Nephron (organoid): ENCODE data around the gene PACS2.

ENCODE experiments used
- H3K27ac Mint-ChIP-seq, 3 experiments: 2 replicates each; pipeline ENCODE4 v1.8.0; 2020; ENCODE audit warnings: mixed read lengths in 3 of 3, mild to moderate bottlenecking in 2 of 3, moderate library complexity in 1 of 3
- H3K27me3 Mint-ChIP-seq: 2 replicates; pipeline ENCODE4 v1.8.0; 2021; ENCODE audit warnings: low read depth, mild to moderate bottlenecking, moderate library complexity, mixed read lengths
- H3K36me3 Mint-ChIP-seq: 2 replicates; pipeline ENCODE4 v1.8.0; 2020; ENCODE audit warnings: low read depth, mixed read lengths
- H3K4me1 Mint-ChIP-seq: 2 replicates; pipeline ENCODE4 v1.8.0; 2020; ENCODE audit warnings: mixed read lengths
- H3K4me3 Mint-ChIP-seq, 3 experiments: 2 replicates each; pipeline ENCODE4 v1.8.0; 2020; ENCODE audit warnings: mild to moderate bottlenecking in 3 of 3, mixed read lengths in 3 of 3, moderate library complexity in 2 of 3
- H3K9me3 Mint-ChIP-seq: 2 replicates; pipeline ENCODE4 v1.8.0; 2020; ENCODE audit warnings: mixed read lengths
- TF ChIP-seq, protein P1 (sequence below), 3 experiments: fragments of 200-600 bp; sonication (generic); IDR thresholded peaks; one replicate each; pipeline ENCODE4 v1.5.0; 2021; ENCODE audit warnings: antibody characterized with exemption in 3 of 3; ENCODE audit not compliant: unreplicated experiment in 3 of 3

The PACS2 gene

DNA sequence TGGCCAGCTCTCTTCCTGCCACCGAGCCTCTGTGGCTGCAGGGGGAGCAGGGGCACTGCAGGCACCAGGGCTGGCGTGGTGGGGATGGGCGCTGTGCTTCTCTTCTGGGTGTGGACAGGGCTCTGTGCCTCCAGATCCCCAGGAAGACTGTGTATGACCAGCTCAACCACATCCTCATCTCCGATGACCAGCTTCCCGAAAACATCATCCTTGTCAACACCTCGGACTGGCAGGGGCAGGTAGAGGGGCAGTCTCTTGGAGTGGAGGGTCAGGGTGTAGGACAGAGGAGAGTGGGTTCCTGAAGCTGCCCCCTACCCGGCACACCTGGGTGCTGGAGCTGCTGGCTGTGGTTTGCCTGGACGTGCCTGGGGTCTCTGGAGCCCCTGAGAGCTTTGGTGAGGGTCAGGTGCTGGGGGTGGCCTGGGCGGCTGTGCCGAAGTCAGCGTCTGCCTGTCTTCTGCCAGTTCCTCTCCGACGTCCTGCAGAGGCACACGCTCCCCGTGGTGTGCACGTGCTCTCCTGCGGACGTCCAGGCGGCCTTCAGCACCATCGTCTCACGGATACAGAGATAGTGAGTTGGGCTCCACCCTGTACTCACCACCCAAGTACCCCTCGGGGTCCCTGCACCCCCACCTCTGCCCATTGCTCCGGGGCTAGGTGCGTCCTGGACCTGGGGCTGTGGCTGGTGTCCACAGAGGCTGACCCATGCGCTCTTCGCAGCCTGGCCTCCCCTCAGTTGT, 68.0 kb downstream of the PACS2 start:
- TF ChIP-seq, protein P1, sequence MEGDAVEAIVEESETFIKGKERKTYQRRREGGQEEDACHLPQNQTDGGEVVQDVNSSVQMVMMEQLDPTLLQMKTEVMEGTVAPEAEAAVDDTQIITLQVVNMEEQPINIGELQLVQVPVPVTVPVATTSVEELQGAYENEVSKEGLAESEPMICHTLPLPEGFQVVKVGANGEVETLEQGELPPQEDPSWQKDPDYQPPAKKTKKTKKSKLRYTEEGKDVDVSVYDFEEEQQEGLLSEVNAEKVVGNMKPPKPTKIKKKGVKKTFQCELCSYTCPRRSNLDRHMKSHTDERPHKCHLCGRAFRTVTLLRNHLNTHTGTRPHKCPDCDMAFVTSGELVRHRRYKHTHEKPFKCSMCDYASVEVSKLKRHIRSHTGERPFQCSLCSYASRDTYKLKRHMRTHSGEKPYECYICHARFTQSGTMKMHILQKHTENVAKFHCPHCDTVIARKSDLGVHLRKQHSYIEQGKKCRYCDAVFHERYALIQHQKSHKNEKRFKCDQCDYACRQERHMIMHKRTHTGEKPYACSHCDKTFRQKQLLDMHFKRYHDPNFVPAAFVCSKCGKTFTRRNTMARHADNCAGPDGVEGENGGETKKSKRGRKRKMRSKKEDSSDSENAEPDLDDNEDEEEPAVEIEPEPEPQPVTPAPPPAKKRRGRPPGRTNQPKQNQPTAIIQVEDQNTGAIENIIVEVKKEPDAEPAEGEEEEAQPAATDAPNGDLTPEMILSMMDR (IDR thresholded peaks at IDR 0.05; ENCODE audit: unreplicated experiment in 3 of 3), result no peak
- peaks cover 4% of the 10 kb centered on the region for H3K36me3 Mint-ChIP-seq

DNA sequence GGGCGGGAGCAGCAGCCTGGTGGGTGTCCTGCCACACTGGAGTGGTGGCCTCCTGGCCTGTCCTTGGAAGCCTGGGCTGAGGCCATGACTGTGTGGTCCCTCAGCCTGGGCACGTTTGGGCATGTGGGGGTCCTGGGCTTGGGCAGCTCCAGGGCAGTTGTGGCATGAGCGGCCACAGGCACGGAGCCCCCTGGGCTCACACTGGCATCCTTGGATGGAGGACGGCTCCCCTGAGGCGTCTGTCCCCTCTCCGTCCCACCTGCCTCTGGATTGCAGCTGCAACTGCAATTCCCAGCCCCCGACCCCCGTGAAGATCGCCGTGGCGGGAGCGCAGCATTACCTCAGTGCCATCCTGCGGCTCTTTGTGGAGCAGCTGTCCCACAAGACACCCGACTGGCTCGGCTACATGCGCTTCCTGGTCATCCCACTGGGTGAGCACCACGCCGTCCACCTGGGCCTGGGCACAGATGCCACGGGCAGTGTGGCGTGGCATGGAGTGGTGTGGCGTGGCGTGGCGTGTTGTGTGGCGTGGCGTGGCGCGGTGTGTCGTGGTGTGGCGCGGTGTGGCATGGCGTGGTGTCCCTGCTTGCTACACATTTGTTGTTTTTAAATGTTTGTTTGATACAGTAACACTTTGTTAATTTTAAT, 68.7 kb downstream of the PACS2 start:
- TF ChIP-seq, protein P1 (IDR thresholded peaks at IDR 0.05; ENCODE audit: unreplicated experiment in 3 of 3), result no peak
- Mint-ChIP-seq H3K27ac (no peak overlapping the region), H3K4me3 (no peak overlapping the region), H3K27me3 (no peaks in the 10 kb centered on the region), H3K36me3 (peaks cover 4% of the 10 kb centered on the region), H3K4me1 (no peaks in the 10 kb centered on the region), H3K9me3 (no peaks in the 10 kb centered on the region)

More for the DNA sequence above, 68.0 kb downstream of the PACS2 start:
- no peaks in the 10 kb centered on the region for H3K27me3 Mint-ChIP-seq
- no peak overlapping the region for H3K4me3 Mint-ChIP-seq
- H3K4me1 Mint-ChIP-seq, result no peaks in the 10 kb centered on the region
- H3K27ac Mint-ChIP-seq, result no peak overlapping the region
- no peaks in the 10 kb centered on the region for H3K9me3 Mint-ChIP-seq

DNA sequence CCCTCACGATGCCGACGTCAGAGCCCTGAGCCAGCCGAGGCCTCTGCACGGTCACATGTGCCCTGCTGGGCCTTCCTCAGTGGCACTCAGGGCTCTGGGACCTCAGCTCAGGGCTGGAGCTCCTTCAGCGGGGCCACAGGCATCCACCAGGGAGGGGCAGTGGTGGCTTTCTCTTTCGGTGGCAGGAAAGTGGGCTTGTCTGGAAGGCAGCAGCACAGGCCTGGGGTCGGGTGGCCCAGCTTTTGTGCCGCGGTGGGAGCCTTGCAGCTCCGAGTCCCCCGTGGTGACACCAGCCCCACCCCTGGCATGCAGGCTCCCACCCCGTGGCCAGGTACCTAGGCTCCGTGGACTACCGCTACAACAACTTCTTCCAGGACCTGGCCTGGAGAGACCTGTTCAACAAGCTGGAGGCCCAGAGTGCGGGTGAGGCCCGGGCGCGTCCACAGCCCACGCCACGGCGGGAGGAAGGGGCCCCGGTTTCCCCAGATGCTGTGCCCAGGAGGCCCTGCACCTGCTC, 69.6 kb downstream of the PACS2 start:
- Mint-ChIP-seq H3K9me3 (no peaks in the 10 kb centered on the region), H3K4me1 (peaks cover 5% of the 10 kb centered on the region), H3K27ac (no peak overlapping the region), H3K27me3 (no peaks in the 10 kb centered on the region), H3K4me3 (no peak overlapping the region), H3K36me3 (peaks cover 4% of the 10 kb centered on the region)
- TF ChIP-seq, protein P1 (IDR thresholded peaks at IDR 0.05; ENCODE audit: unreplicated experiment in 3 of 3), result no peak

DNA sequence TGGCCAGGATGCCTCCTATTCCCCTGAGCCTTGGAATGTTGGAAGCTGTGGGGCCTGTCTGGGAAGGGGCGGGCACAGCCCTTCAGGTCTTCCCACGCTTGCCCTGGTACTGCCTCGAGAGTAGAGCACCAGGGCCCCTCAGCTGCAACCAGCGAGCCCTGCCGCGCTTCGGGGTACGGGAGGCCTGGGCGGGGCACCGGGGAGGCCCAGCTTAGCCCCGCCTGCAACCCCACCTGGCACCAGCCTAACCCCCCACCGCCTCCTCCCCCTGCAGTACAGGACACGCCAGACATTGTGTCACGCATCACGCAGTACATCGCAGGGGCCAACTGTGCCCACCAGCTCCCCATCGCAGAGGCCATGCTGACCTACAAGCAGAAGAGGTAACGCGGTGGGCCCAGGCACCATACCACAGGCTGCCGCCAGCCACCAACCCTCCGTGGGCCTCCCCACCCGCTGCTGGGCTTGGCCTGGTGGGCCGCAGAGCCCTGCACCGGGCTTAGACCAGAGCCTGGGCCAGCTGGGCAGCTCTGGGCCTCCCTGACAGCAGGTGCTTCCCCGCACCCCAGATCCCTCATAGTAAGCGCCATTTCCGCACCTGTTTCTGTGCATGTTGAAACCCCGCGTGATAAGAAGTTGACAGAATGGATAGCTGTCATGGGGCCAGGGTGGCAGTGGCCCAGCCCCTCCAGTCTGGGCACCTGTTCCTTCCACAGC, 70.2 kb downstream of the PACS2 start:
- Mint-ChIP-seq H3K9me3 (no peaks in the 10 kb centered on the region), H3K4me3 (no peak overlapping the region), H3K27me3 (no peaks in the 10 kb centered on the region), H3K27ac (no peak overlapping the region), H3K4me1 (peaks cover 5% of the 10 kb centered on the region), H3K36me3 (peaks cover 4% of the 10 kb centered on the region)
- TF ChIP-seq, protein P1 (IDR thresholded peaks at IDR 0.05; ENCODE audit: unreplicated experiment in 3 of 3), result no peak

DNA sequence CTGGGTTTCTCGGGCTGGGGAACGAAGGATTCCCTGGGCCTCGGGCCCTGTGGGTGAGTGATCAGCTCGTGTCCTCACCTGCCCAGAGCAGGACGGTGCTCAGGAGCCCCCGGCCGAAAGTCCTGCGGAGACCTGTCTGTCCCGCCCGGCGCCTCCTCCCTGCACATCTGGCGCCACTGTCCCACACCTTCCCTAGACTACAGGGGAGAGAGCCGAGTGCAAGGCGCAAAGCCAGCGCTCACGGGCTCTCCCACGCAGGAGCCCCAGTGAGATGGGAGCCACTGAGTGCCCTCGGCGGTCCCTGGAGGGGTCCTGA, 70.7 kb downstream of the PACS2 start:
- H3K36me3 Mint-ChIP-seq, result peaks cover 4% of the 10 kb centered on the region
- peaks cover 5% of the 10 kb centered on the region for H3K4me1 Mint-ChIP-seq
- H3K4me3 Mint-ChIP-seq, result no peak overlapping the region
- TF ChIP-seq, protein P1 (IDR thresholded peaks at IDR 0.05; ENCODE audit: unreplicated experiment in 3 of 3), result no peak
- H3K9me3 Mint-ChIP-seq, result no peaks in the 10 kb centered on the region
- H3K27me3 Mint-ChIP-seq, result no peaks in the 10 kb centered on the region
- no peak overlapping the region for H3K27ac Mint-ChIP-seq
